ENCODE data around the gene SPSB2. TPM values are rescaled to one million over a fixed set of nuclear protein-coding genes. Genes with fewer than 3 reads are reported as not detected.

SPSB2 gene
- polyA plus RNA-seq, 1 donor from 2014 or later: 12.8 TPM

DNA sequence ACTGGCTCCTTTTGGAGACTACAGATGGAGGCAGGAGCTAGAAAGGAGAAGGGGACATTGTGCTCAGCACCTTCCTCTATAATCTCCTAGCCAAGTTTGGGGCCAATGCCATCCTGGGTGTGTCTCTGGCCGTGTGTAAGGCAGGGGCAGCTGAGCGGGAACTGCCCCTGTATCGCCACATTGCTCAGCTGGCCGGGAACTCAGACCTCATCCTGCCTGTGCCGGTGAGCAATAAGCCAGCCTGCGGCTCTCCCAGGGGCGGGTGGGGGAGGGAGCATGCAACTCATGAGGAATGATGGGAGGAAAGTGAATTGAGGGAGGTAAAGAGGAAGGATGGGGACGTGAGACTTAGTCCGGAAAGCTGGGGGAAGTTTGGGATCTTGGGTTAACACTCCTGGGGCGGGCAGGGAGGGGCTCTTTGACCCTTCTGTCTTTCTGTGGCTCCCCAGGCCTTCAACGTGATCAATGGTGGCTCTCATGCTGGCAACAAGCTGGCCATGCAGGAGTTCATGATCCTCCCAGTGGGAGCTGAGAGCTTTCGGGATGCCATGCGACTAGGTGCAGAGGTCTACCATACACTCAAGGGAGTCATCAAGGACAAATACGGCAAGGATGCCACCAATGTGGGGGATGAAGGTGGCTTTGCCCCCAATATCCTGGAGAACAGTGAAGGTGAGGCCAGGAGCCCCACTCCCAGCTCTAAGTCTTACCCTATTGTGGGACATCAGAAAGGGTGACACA, 44.6 kb upstream of the SPSB2 start:
- H3K36me3 ChIP-seq (ENCODE audit: insufficient read depth, low read length): no peaks in the 10 kb centered on the region
- H3K27me3 ChIP-seq (ENCODE audit: insufficient read depth, low read depth, low read length): no peaks in the 10 kb centered on the region
- H3K79me2 ChIP-seq (replicated peaks; ENCODE audit: insufficient read depth, low read length): peaks cover 16% of the 10 kb centered on the region
- no peak overlapping the region for H3K27ac ChIP-seq (ENCODE audit: low read length)
- H3K4me2 ChIP-seq (ENCODE audit: low read length): no peak overlapping the region
- no peaks in the 10 kb centered on the region for H3F3A ChIP-seq (ENCODE audit: insufficient read depth, low read length, poor library complexity, severe bottlenecking)
- no peak overlapping the region for H3K4me3 ChIP-seq (ENCODE audit: low read length)
- no peak overlapping the region for H3K9ac ChIP-seq (ENCODE audit: low read length)
- H2AFZ ChIP-seq (ENCODE audit: low read depth, low read length): no peak overlapping the region
- no peaks in the 10 kb centered on the region for H3K9me3 ChIP-seq (ENCODE audit: low read length)
- no peaks in the 10 kb centered on the region for H4K20me1 ChIP-seq (ENCODE audit: insufficient read depth)
- TF ChIP-seq, protein P1, sequence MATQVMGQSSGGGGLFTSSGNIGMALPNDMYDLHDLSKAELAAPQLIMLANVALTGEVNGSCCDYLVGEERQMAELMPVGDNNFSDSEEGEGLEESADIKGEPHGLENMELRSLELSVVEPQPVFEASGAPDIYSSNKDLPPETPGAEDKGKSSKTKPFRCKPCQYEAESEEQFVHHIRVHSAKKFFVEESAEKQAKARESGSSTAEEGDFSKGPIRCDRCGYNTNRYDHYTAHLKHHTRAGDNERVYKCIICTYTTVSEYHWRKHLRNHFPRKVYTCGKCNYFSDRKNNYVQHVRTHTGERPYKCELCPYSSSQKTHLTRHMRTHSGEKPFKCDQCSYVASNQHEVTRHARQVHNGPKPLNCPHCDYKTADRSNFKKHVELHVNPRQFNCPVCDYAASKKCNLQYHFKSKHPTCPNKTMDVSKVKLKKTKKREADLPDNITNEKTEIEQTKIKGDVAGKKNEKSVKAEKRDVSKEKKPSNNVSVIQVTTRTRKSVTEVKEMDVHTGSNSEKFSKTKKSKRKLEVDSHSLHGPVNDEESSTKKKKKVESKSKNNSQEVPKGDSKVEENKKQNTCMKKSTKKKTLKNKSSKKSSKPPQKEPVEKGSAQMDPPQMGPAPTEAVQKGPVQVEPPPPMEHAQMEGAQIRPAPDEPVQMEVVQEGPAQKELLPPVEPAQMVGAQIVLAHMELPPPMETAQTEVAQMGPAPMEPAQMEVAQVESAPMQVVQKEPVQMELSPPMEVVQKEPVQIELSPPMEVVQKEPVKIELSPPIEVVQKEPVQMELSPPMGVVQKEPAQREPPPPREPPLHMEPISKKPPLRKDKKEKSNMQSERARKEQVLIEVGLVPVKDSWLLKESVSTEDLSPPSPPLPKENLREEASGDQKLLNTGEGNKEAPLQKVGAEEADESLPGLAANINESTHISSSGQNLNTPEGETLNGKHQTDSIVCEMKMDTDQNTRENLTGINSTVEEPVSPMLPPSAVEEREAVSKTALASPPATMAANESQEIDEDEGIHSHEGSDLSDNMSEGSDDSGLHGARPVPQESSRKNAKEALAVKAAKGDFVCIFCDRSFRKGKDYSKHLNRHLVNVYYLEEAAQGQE (IDR thresholded peaks at IDR 0.05; ENCODE audit: borderline replicate concordance): no peak
- TF ChIP-seq MXI1 (conservative IDR thresholded peaks at IDR 0.05; ENCODE audit: poor library complexity, severe bottlenecking) (no peak), EZH2 (IDR thresholded peaks at IDR 0.05; ENCODE audit: borderline replicate concordance, insufficient read depth, low read length, poor library complexity, severe bottlenecking) (no peak), RAD21 (conservative IDR thresholded peaks at IDR 0.05) (no peak), TAF1 (IDR thresholded peaks at IDR 0.05; ENCODE audit: low read depth) (no peak), SMC3 (conservative IDR thresholded peaks at IDR 0.05; ENCODE audit: poor library complexity) (no peak), POLR2AphosphoS5 (IDR thresholded peaks at IDR 0.05) (no peak), EP300 (conservative IDR thresholded peaks at IDR 0.05; ENCODE audit: poor library complexity, severe bottlenecking) (no peak)
- TF ChIP-seq, protein P2, sequence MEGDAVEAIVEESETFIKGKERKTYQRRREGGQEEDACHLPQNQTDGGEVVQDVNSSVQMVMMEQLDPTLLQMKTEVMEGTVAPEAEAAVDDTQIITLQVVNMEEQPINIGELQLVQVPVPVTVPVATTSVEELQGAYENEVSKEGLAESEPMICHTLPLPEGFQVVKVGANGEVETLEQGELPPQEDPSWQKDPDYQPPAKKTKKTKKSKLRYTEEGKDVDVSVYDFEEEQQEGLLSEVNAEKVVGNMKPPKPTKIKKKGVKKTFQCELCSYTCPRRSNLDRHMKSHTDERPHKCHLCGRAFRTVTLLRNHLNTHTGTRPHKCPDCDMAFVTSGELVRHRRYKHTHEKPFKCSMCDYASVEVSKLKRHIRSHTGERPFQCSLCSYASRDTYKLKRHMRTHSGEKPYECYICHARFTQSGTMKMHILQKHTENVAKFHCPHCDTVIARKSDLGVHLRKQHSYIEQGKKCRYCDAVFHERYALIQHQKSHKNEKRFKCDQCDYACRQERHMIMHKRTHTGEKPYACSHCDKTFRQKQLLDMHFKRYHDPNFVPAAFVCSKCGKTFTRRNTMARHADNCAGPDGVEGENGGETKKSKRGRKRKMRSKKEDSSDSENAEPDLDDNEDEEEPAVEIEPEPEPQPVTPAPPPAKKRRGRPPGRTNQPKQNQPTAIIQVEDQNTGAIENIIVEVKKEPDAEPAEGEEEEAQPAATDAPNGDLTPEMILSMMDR (IDR thresholded peaks at IDR 0.05; ENCODE audit: poor library complexity, severe bottlenecking): no peak
- H3K9me2 ChIP-seq (ENCODE audit: insufficient read depth, low read length): no peaks in the 10 kb centered on the region

DNA sequence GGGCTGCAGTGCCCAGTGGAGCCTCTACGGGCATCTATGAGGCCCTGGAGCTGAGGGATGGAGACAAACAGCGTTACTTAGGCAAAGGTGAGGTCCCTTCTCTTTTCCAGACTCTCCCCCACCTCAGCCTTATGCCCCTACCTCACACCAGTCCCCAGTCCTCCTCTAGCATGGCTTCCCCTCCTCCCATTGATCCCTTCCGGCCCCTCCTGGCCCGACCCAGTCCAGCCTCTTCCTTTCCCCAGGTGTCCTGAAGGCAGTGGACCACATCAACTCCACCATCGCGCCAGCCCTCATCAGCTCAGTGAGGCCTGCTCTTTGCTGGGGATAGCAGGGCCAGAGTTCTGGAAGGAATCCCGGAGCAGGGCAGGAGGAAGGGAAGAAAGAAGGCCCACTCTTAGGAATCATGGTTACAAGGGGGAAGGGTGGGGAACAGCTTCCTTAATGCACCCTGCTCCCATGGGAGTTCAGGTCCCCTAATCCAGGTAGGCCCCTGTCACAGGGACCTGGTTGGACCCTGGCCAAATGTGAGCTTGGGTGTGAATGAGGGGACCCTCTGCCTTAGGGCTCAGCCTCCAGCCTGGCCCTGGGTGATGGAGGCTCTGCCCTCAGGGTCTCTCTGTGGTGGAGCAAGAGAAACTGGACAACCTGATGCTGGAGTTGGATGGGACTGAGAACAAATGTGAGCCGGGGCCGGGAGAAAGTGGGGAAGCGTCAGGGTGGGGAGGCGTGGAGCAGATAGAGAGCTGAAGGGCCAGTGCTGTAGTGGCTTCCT, 43.5 kb upstream of the SPSB2 start:
- TF ChIP-seq TAF1 (IDR thresholded peaks at IDR 0.05; ENCODE audit: low read depth) (no peak), EP300 (conservative IDR thresholded peaks at IDR 0.05; ENCODE audit: poor library complexity, severe bottlenecking) (no peak), POLR2AphosphoS5 (IDR thresholded peaks at IDR 0.05) (no peak), RAD21 (conservative IDR thresholded peaks at IDR 0.05) (no peak)
- Histone ChIP-seq H4K20me1 (ENCODE audit: insufficient read depth) (no peaks in the 10 kb centered on the region), H3K9ac (ENCODE audit: low read length) (no peak overlapping the region), H3K9me2 (ENCODE audit: insufficient read depth, low read length) (no peaks in the 10 kb centered on the region), H2AFZ (ENCODE audit: low read depth, low read length) (no peak overlapping the region), H3K36me3 (ENCODE audit: insufficient read depth, low read length) (no peaks in the 10 kb centered on the region), H3K4me3 (ENCODE audit: low read length) (peak overlapping the region; percentile 97), H3K4me2 (ENCODE audit: low read length) (no peak overlapping the region), H3K79me2 (replicated peaks; ENCODE audit: insufficient read depth, low read length) (peaks cover 16% of the 10 kb centered on the region), H3K9me3 (ENCODE audit: low read length) (no peaks in the 10 kb centered on the region), H3K27me3 (ENCODE audit: insufficient read depth, low read depth, low read length) (no peaks in the 10 kb centered on the region), H3F3A (ENCODE audit: insufficient read depth, low read length, poor library complexity, severe bottlenecking) (no peaks in the 10 kb centered on the region), H3K27ac (ENCODE audit: low read length) (no peak overlapping the region)
